HG03354 (cell line): Measurements from ENCODE around the gene DAB2IP.

Experiments used
- ATAC-seq: cut with Tn5 transposase; IDR thresholded peaks from one replicate; pipeline ENCODE4 v1.9.1; 2021; ENCODE audit warnings: mild to moderate bottlenecking; ENCODE audit not compliant: unreplicated experiment, poor library complexity, severe bottlenecking

DAB2IP gene

DNA sequence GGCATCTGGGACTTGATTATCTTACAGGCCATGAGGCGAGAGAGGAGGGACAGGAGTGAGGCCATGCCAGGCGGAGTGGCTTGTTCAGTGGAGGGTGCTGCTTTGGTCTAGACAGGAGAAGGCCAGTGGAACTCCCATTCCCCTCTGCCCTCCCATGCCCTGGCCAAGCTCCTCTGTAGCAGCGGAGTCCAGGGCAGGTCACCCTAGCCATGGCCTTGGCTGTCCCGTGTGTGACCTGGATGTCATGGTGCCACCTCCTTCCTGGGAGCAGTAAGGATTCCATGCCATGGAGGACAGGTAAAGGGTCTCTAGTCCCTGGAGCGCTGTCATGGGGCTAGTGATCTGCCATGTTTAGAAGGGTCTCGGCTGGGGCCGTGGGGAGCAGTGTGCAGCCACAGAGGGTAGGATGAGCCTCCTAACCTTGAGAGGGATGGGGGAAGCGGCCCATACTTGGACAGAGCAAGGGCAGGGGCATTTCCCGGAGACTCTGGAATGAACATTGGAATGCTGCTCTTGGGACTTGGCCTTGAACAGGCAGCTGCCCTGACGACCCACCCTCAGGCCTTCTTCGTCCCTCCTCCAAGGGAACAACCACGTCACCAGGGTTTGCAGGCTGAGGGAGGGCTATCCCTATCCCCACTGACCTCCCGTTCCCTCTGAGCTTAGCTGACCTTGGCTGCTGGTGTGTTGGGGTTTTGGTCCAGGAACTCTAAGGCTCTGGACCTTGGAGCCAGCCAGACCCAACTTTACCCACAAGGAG, 100.4 kb downstream of the DAB2IP start:
- ATAC-seq, result no peak

DNA sequence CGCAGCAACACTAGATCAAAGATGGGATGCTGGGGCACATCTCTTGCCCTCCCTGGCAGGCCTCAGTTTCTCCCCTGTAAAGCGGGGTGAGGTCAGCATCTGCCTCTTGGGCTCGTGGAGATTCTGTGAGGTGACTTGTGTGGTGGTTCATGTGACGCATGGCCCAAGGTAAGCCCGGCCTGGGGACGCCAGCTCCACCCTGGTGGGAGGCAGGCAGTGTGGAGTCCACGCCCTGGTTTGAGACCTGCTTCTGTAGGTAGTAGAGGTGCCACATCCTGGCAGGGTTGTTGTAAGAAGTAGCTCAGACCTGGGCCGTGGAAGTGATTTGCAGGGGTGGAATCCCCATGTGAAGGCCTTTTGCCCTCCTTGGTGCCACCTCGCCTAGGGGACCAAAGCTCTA, 101.5 kb downstream of the DAB2IP start:
- ATAC-seq, result no peak

DNA sequence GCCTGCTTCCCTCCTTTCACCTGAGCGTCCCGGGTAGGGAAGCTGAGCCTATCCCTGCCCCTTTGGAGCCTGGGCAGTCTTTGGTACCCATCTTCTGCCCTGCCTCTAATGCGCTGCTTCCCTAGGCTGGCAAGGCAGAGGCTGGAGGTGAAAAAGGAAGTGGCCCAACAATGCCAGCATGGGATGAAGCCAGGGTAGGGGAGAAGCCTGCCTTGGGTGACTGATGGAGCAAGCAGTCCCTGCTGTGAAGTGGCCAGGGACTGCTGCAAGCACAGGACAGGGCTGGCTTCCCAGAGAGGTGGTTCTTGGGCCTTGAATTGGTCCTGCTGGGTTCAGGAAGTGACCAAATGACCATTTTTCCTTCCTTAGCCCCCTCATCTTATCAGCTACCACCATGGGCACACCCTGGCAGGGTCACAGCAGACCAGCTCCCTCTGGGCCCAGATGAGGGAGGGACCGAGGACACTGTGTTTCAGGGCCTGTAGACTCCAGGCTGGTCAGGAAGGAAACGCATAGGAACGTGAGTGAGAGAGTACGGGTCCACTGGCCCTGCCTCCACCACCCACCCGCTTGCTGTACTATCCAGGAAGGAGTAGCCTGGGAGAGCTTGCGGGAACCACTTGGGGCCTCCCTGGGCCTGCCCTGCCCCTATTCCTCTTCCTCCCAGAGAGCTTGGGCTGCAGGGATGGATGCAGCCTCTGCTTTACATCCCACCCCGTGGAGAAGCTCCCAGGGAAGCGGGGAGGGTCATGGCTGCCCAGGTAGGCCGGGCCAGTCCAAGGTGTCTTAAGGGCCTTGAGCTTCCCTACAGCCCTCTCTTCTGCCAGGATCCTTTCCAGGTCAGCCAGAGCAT, 102.6 kb downstream of the DAB2IP start:
- no peak for ATAC-seq

DNA sequence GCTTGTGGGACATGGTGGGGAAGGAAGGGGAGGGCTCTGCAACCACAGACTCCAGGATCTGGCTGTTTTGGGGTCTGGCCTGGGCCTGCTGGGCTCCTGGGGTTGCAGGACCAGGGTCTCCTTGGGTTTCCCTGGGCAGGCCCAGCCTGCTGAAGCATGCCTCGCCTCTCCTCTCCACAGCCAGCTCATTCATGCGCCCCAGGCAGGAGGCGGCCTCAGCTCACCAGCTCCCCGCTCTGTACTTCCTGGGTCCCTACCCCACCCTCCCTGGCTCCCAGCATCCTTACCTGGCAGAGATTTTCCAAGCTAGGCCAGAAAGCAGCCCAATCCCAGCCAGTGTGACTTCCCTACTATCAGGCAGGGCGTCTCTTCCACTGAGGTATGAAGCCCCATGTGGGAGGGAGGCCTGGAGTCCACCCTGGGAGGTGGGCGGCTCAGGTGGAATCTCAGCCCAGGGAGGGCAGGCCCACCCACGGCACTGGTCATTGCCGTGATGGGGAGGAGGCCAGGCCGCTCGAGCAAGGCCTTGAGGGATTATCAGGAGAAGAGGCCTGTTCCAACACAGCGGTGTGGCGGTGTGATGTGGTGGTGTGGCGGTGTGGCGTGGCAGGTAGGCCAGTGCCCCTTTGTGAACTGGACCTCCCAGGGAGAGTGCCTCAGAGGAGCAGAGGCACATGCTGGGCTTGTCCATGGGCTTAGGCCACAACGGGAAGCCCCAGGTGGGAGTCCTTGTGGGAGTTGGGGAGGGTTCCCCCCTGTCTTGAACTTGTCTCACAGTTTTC, 103.4 kb downstream of the DAB2IP start:
- ATAC-seq, result no peak

DNA sequence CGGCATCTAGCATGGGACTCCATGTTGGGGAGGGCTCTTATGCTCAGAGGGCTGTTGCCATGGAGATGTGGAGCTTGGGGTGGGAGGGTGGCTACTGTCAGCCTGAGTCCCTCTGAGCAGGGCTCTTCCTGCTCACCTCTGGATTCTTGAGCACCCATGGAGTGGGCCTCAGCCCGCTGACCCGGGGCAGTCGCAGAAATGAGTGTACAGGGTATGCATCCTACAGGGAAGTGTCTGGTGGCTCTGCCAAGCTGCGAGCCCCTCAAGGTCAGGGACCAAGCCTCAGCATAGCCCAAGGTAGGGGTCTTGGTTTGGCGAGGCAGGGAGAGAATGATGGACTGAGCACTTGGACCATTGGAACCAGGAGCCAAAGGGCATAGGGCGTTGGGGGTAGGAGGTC, 104.1 kb downstream of the DAB2IP start:
- ATAC-seq, result no peak

GRCh38 chr9:121756474-121757280, 105.2 kb downstream of the DAB2IP start:
- no peak for ATAC-seq

- ATAC-seq, result no peak
Measured at GRCh38 chr9:121757281-121757585, 105.8 kb downstream of the DAB2IP start.

DNA sequence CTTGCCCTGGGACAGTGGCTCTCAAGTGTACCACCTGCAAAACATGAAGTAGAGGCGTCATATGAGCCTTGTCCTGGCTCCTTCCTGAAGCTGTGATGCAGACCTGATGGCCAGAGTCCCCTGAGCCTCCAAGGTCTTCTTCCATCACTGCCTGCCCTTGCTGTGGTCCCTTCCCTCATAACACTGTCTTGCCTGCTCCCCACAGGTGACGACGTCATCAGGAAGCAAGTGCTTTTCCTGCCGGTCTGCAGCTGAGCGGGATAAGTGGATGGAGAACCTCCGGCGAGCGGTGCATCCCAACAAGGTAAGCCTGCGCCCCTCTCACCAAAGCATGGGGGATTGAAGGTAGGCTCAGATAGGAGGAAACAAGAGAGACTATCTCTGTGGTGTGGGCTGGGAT, 107.3 kb downstream of the DAB2IP start:
- ATAC-seq, result no peak

DNA sequence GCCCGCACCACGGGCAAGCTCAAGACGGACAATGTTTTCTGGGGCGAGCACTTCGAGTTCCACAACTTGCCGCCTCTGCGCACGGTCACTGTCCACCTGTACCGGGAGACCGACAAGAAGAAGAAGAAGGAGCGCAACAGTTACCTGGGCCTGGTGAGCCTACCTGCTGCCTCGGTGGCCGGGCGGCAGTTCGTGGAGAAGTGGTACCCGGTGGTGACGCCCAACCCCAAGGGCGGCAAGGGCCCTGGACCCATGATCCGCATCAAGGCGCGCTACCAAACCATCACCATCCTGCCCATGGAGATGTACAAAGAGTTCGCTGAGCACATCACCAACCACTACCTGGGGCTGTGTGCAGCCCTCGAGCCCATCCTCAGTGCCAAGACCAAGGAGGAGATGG, 108.6 kb downstream of the DAB2IP start:
- ATAC-seq, result no peak

- ATAC-seq, result no peak
Measured at GRCh38 chr9:121760571-121760970, 109.1 kb downstream of the DAB2IP start.

DNA sequence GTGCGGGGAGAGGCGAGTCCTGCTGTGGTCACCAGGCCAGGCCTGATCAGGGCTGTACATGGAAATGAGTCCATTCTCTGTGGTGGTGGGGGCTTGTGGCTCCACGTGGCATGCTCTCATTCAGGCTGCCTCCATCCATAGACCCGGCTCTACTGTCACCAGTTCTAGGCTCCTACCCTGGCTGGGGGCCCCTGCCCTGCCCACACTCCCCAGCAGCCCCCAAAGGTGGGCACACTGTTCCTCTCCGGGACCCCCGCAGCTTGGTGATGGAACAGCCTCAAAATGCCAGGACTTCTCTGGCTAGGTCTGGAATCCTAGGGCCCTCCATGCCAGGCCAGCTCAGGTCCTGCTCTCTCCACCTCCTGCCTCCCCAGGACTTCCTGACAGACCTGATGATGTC, 111.7 kb downstream of the DAB2IP start:
- ATAC-seq, result no peak

DNA sequence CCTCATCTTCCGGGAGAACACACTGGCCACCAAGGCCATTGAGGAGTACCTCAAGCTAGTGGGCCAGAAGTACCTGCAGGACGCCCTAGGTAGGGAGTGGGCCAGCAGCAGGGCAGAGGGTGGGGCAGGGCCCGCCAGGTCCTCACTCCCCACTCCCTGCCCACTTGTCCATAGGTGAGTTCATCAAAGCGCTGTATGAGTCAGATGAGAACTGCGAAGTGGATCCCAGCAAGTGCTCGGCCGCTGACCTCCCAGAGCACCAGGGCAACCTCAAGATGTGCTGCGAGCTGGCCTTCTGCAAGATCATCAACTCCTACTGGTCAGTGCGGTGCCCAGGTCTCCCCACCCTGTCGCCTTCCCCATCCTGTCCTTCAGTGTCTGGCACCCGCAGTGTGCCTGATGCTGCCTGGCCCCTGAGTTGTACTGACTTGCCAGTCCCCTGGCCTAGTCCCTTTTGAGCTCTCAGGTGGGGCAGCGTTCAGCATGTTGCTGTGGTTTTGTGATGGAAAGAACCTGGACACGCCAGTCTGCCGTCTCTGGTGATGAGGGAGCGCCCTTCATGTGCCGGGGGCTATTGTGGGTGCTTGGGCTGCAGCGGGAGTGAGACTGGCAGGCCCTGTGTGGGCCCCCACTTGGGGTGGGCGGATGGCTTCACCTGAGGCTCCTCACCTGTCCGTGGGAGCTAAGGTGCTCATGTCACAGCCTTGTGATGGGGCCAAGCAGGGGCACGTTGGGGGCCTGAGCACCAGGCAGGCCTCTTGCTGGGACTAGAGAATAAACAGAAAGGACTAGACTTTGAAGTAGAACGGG, 112.3 kb downstream of the DAB2IP start:
- ATAC-seq, result no peak

DNA sequence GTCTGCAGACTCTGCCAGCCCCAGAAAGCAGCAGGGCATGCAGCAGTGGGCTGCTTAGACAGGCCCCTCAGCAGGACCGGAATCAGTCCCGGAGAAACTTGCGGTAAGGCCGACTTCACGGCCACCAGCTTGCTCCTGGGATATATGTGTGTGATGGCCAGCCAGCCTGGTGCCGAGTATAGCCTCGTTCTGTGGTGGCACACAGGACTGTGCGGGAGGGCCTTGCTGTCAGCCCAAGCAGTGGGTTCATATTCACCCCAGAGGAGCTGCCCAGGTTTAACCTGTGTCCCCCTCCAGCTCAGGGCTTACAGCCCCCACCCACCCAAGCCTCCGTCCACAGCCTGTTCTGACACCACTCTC, 112.9 kb downstream of the DAB2IP start:
- ATAC-seq, result no peak

GRCh38 chr9:121765021-121765950, 113.9 kb downstream of the DAB2IP start:
- no peak for ATAC-seq

GRCh38 chr9:121766081-121766683, 114.7 kb downstream of the DAB2IP start:
- ATAC-seq, result no peak

DNA sequence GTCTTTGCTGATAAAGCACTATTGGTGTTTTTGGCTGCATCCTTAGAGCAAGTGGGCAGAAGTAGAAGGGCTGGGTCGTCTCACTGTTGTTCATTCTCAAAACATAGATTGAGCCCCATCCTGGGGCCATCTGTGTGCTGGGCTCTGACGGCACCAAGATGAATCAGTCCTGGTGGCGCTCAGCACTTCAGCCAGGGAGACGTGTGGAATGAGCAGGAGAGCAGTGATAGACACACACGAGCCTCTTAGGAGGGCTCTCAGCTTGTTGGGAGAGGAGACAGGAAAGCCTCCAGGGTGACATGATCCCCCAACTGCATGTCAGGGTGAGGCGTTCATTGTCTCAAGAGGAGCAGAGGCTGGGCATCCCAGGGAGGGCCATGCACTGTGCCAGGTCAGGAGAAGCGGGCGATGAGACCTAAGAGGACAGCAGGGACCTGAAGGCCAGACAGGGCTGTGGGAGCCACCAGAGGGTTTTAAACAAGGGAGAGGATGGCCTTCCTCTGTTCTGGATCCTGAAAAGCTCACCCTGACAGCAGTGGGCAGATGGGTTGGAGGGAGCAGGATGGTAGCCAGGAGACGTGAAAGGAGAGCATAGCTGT, 115.8 kb downstream of the DAB2IP start:
- no peak for ATAC-seq

DNA sequence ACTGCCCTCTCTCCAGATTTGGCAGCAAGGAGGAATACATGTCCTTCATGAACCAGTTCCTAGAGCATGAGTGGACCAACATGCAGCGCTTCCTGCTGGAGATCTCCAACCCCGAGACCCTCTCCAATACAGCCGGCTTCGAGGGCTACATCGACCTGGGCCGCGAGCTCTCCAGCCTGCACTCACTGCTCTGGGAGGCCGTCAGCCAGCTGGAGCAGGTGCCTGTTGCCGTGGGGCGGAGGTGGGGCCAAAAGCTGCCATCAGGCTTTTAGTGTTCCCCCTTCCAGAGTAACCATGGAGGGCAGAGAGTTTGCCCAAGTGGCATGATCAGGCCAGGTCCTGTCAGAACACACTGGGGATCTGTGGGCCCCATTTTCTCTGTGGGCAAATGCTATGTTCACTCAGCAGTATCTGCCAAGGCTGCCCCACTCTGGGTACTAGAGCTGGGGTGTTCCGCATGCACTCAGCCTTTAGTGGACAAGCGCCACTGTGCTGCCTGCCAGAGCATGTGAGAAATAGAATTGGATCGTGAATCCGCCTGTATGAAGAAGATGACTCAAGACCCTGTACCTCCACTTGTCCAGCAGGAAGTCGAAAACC, 117.1 kb downstream of the DAB2IP start:
- ATAC-seq, result no peak
